Stimulated activated memory B cell treated with anti-CD40 and anti-IgM and Interleukin-4, amounts not matched to agents 10 μg/mL and 1 μg/mL and 100 μg/mL, for 72 hours (primary cell): ENCODE data around the gene GIMAP2.
"Not testable (repeated sequence)": the region's sequence is repeated elsewhere in the genome, so short reads cannot be mapped to it uniquely, and the experiment has no call there.

ENCODE experiments used
- ATAC-seq: fragments of 150-1000 bp; cut with Tn5 transposase; 2 replicates; pipeline ENCODE4 v1.10.0; 2021
- H3K27ac Mint-ChIP-seq: one replicate; pipeline ENCODE4 v1.8.0; 2022; ENCODE audit warnings: mild to moderate bottlenecking, mixed read lengths
- H3K27me3 Mint-ChIP-seq: one replicate; pipeline ENCODE4 v1.8.0; 2022; ENCODE audit warnings: mixed read lengths
- H3K36me3 Mint-ChIP-seq: one replicate; pipeline ENCODE4 v1.8.0; 2022; ENCODE audit warnings: mixed read lengths
- H3K4me1 Mint-ChIP-seq: one replicate; pipeline ENCODE4 v1.8.0; 2022; ENCODE audit warnings: mixed read lengths
- H3K4me3 Mint-ChIP-seq: one replicate; pipeline ENCODE4 v1.8.0; 2022; ENCODE audit warnings: mild to moderate bottlenecking, moderate library complexity, mixed read lengths
- H3K9me3 Mint-ChIP-seq: one replicate; pipeline ENCODE4 v1.8.0; 2022; ENCODE audit warnings: mixed read lengths

The GIMAP2 gene

GRCh38 chr7:150685219-150686029, at the start of gene GIMAP2:
TSS of gene GIMAP2 (plus strand) at chr7:150685706. CDS start at chr7:150687060, 1,354 bp downstream.
- Mint-ChIP-seq H3K27me3 (no peaks in the 10 kb centered on the region), H3K4me1 (peaks cover 31% of the 10 kb centered on the region), H3K27ac (peak within 1 kb of the TSS; percentile 83), H3K36me3 (peaks cover 38% of the 10 kb centered on the region), H3K9me3 (no peaks in the 10 kb centered on the region), H3K4me3 (peak within 1 kb of the TSS; percentile 89)
- ATAC-seq = peak; percentile 86

GRCh38 chr7:150641854-150642253, 43.7 kb upstream of the GIMAP2 start:
- Mint-ChIP-seq H3K4me3 (no peak overlapping the region), H3K27me3 (peaks cover 29% of the 10 kb centered on the region), H3K36me3 (peaks cover 16% of the 10 kb centered on the region), H3K9me3 (peaks cover 23% of the 10 kb centered on the region), H3K27ac (no peak overlapping the region), H3K4me1 (no peaks in the 10 kb centered on the region)
- no peak for ATAC-seq

- peaks cover 18% of the 10 kb centered on the region for H3K27me3 Mint-ChIP-seq
- no peak for ATAC-seq
- no peak overlapping the region for H3K27ac Mint-ChIP-seq
- H3K4me1 Mint-ChIP-seq = no peaks in the 10 kb centered on the region
- peaks cover 10% of the 10 kb centered on the region for H3K36me3 Mint-ChIP-seq
- no peak overlapping the region for H3K4me3 Mint-ChIP-seq
- peaks cover 20% of the 10 kb centered on the region for H3K9me3 Mint-ChIP-seq
Measured at GRCh38 chr7:150642926-150643325, 42.6 kb upstream of the GIMAP2 start.

- no peak for ATAC-seq
- Mint-ChIP-seq H3K36me3 (no peaks in the 10 kb centered on the region), H3K27ac (no peak overlapping the region), H3K27me3 (peaks cover 18% of the 10 kb centered on the region), H3K9me3 (peaks cover 8% of the 10 kb centered on the region), H3K4me1 (no peaks in the 10 kb centered on the region), H3K4me3 (no peak overlapping the region)
Measured at GRCh38 chr7:150645259-150646020, 40.1 kb upstream of the GIMAP2 start.

GRCh38 chr7:150648353-150649079, 37.0 kb upstream of the GIMAP2 start:
- H3K27ac Mint-ChIP-seq = no peak overlapping the region

GRCh38 chr7:150649080-150649385, 36.5 kb upstream of the GIMAP2 start:
- no peak overlapping the region for H3K27ac Mint-ChIP-seq
- H3K27me3 Mint-ChIP-seq = peaks cover 20% of the 10 kb centered on the region
- no peaks in the 10 kb centered on the region for H3K4me1 Mint-ChIP-seq
- no peak overlapping the region for H3K4me3 Mint-ChIP-seq
- peaks cover 8% of the 10 kb centered on the region for H3K9me3 Mint-ChIP-seq
- H3K36me3 Mint-ChIP-seq = no peaks in the 10 kb centered on the region
- no peak for ATAC-seq

More at GRCh38 chr7:150648353-150649079, 37.0 kb upstream of the GIMAP2 start:
- no peaks in the 10 kb centered on the region for H3K36me3 Mint-ChIP-seq
- H3K9me3 Mint-ChIP-seq = peaks cover 8% of the 10 kb centered on the region
- H3K27me3 Mint-ChIP-seq = peaks cover 15% of the 10 kb centered on the region
- H3K4me3 Mint-ChIP-seq = no peak overlapping the region
- ATAC-seq = no peak
- no peaks in the 10 kb centered on the region for H3K4me1 Mint-ChIP-seq

- Mint-ChIP-seq H3K27me3 (peaks cover 14% of the 10 kb centered on the region), H3K36me3 (no peaks in the 10 kb centered on the region), H3K4me3 (no peak overlapping the region), H3K27ac (no peak overlapping the region), H3K4me1 (no peaks in the 10 kb centered on the region), H3K9me3 (no peaks in the 10 kb centered on the region)
- ATAC-seq = no peak
Measured at GRCh38 chr7:150654692-150655091, 30.8 kb upstream of the GIMAP2 start.

- no peaks in the 10 kb centered on the region for H3K4me1 Mint-ChIP-seq
- no peak overlapping the region for H3K27ac Mint-ChIP-seq
- no peaks in the 10 kb centered on the region for H3K9me3 Mint-ChIP-seq
- no peak overlapping the region for H3K4me3 Mint-ChIP-seq
- ATAC-seq = no peak
- no peaks in the 10 kb centered on the region for H3K36me3 Mint-ChIP-seq
- H3K27me3 Mint-ChIP-seq = peaks cover 14% of the 10 kb centered on the region
Measured at GRCh38 chr7:150656047-150656446, 29.5 kb upstream of the GIMAP2 start.

- Mint-ChIP-seq H3K4me3 (no peak overlapping the region), H3K4me1 (no peaks in the 10 kb centered on the region), H3K36me3 (no peaks in the 10 kb centered on the region), H3K27ac (no peak overlapping the region), H3K9me3 (no peaks in the 10 kb centered on the region), H3K27me3 (peaks cover 14% of the 10 kb centered on the region)
- ATAC-seq = no peak
Measured at GRCh38 chr7:150657526-150657925, 28.0 kb upstream of the GIMAP2 start.

GRCh38 chr7:150660939-150661613, 24.4 kb upstream of the GIMAP2 start:
- no peaks in the 10 kb centered on the region for H3K36me3 Mint-ChIP-seq
- H3K4me3 Mint-ChIP-seq = no peak overlapping the region
- H3K9me3 Mint-ChIP-seq = no peaks in the 10 kb centered on the region
- H3K27ac Mint-ChIP-seq = no peak overlapping the region
- H3K4me1 Mint-ChIP-seq = peaks cover 17% of the 10 kb centered on the region
- ATAC-seq = no peak
- H3K27me3 Mint-ChIP-seq = no peaks in the 10 kb centered on the region

GRCh38 chr7:150662821-150663220, 22.7 kb upstream of the GIMAP2 start:
- H3K36me3 Mint-ChIP-seq, ATAC-seq, H3K4me3 Mint-ChIP-seq, H3K9me3 Mint-ChIP-seq, H3K27ac Mint-ChIP-seq, H3K27me3 Mint-ChIP-seq: not testable (repeated sequence)
- peaks cover 23% of the 10 kb centered on the region for H3K4me1 Mint-ChIP-seq

GRCh38 chr7:150663802-150664494, 21.6 kb upstream of the GIMAP2 start:
- peak; percentile 41 for ATAC-seq
- H3K9me3 Mint-ChIP-seq = peaks cover under 1% of the 10 kb centered on the region

GRCh38 chr7:150665089-150665748, 20.3 kb upstream of the GIMAP2 start:
- H3K4me1 Mint-ChIP-seq = peaks cover 29% of the 10 kb centered on the region
- peaks cover 6% of the 10 kb centered on the region for H3K36me3 Mint-ChIP-seq
- no peak overlapping the region for H3K27ac Mint-ChIP-seq
- no peak overlapping the region for H3K4me3 Mint-ChIP-seq
- H3K27me3 Mint-ChIP-seq = no peaks in the 10 kb centered on the region
- ATAC-seq = no peak
- peaks cover 4% of the 10 kb centered on the region for H3K9me3 Mint-ChIP-seq

More at GRCh38 chr7:150663802-150664494, 21.6 kb upstream of the GIMAP2 start:
- peaks cover 29% of the 10 kb centered on the region for H3K4me1 Mint-ChIP-seq
- peak overlapping the region; percentile 21 for H3K27ac Mint-ChIP-seq
- peaks cover 1% of the 10 kb centered on the region for H3K36me3 Mint-ChIP-seq
- no peak overlapping the region for H3K4me3 Mint-ChIP-seq
- H3K27me3 Mint-ChIP-seq = no peaks in the 10 kb centered on the region

- Mint-ChIP-seq H3K27me3 (no peaks in the 10 kb centered on the region), H3K9me3 (peaks cover 4% of the 10 kb centered on the region), H3K4me1 (peaks cover 29% of the 10 kb centered on the region), H3K4me3 (no peak overlapping the region), H3K27ac (no peak overlapping the region), H3K36me3 (peaks cover 6% of the 10 kb centered on the region)
- ATAC-seq = no peak
Measured at GRCh38 chr7:150665896-150666295, 19.6 kb upstream of the GIMAP2 start.
